Duodenal mucosa (tissue), 2 donors: ENCODE data around the gene ZACN.

Experiments
- H3K27ac ChIP-seq: one replicate; pipeline ENCODE4 v1.7.0; 2013; ENCODE audit warnings: low read depth, low read length
- H3K27me3 ChIP-seq, 2 donors: one replicate each; pipeline ENCODE4 v1.7.0; 2013; ENCODE audit warnings: low read length in 2 of 2, control low read depth in 1 of 2; ENCODE audit not compliant: insufficient read depth in 2 of 2, control insufficient read depth in 1 of 2
- H3K36me3 ChIP-seq, 2 donors: one replicate each; pipeline ENCODE4 v1.7.0; 2013; ENCODE audit warnings: low read length in 2 of 2, control low read depth in 1 of 2; ENCODE audit not compliant: insufficient read depth in 2 of 2, control insufficient read depth in 1 of 2
- H3K4me1 ChIP-seq, 2 donors: one replicate each; pipeline ENCODE4 v1.7.0; 2013; ENCODE audit warnings: low read length in 2 of 2, control low read depth in 1 of 2; ENCODE audit not compliant: insufficient read depth in 2 of 2, control insufficient read depth in 1 of 2
- H3K4me3 ChIP-seq, 2 donors: one replicate each; pipeline ENCODE4 v1.7.0; 2013; ENCODE audit warnings: low read length in 2 of 2, low read depth in 1 of 2
- H3K9ac ChIP-seq, 2 donors: one replicate each; pipeline ENCODE4 v1.7.0; 2013; ENCODE audit warnings: low read length in 2 of 2, low read depth in 1 of 2
- H3K9me3 ChIP-seq, 2 donors: one replicate each; pipeline ENCODE4 v1.7.0; 2013; ENCODE audit warnings: low read length in 2 of 2, control low read depth in 1 of 2; ENCODE audit not compliant: control insufficient read depth in 1 of 2

ZACN gene

GRCh38 chr17:76103274-76104139 lies 24.5 kb downstream of the ZACN start, which contains the start of gene EXOC7:
Gene EXOC7 (minus strand): TSS chr17:76103787. CDS start chr17:76103692, 95 bp downstream.
- peaks cover 15 to 16% of the 10 kb centered on the region in 2 donors for H3K4me1 ChIP-seq
- no peaks in the 10 kb centered on the region for H3K9me3 ChIP-seq
- H3K9ac ChIP-seq, result peak within 1 kb of the TSS; percentile 80 to 87
- peaks cover 11 to 24% of the 10 kb centered on the region in 2 donors for H3K36me3 ChIP-seq
- H3K27ac ChIP-seq, result peak within 1 kb of the TSS; percentile 43
- peak within 1 kb of the TSS; percentile 79 to 91 for H3K4me3 ChIP-seq
- no peaks in the 10 kb centered on the region for H3K27me3 ChIP-seq

DNA sequence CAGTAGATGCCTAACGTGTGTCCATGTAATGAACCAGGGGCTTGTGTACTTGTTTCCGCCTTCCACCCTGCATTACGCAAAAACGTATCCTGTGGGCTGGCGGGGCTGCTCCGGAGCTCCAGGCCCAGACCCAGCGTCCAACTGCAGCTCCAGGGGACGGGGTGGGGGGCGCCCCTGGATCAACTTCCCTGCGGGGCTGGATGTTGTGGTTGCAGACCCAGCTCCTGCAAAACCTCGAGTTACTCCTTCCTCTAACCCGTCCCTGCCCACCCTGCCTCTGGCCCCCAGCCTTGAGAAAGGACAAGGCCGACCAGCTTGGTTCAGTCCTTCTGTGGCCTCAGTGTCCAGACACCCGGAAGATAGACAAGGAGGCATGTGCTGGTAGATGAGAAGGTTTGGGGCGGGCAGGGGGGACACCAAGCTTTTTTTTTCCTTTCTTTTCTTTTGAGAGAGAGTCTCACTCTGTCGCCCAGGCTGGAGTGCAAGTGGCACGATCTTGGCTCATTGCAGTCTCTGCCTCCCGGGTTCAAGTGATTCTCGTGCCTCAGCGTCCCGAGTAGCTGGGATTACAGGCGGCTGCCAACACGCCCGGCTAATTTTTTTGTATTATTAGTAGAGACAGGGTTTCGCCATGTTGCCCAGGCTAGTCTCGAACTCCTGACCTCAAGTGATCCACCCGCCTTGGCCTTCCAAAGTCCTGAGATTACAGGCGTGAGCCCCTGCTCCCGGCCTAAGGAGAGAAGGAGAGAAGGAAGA lies 25.3 kb downstream of the ZACN start:
- no peaks in the 10 kb centered on the region for H3K9me3 ChIP-seq
- H3K4me3 ChIP-seq, result peak overlapping the region; percentile 79 to 91
- peaks cover 11 to 23% of the 10 kb centered on the region in 2 donors for H3K36me3 ChIP-seq
- peak overlapping the region; percentile 39 for H3K27ac ChIP-seq
- H3K27me3 ChIP-seq, result no peaks in the 10 kb centered on the region
- H3K9ac ChIP-seq, result peak overlapping the region; percentile 80 to 87
- H3K4me1 ChIP-seq, result peaks cover 15 to 16% of the 10 kb centered on the region in 2 donors

DNA sequence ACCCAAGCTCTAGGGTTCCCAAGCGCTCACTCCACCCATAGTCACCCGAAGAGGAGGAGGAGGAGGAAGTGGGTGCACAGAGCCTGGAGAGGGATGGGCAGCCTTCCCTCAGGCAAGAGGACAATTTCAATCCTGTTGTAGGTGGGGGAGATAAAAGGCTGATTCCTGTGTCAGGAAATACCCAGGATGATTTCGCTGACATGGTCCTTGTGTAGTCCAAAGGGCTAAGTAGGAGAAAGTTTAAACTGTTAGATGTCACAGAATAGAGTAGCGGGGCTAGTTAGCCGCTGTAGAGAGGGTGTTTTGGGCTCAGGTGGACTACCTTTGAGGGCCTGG lies 25.9 kb downstream of the ZACN start:
- Histone ChIP-seq H3K27ac (no peak overlapping the region), H3K9ac (no peak overlapping the region), H3K4me1 (peaks cover 15 to 16% of the 10 kb centered on the region in 2 donors), H3K27me3 (no peaks in the 10 kb centered on the region), H3K9me3 (no peaks in the 10 kb centered on the region), H3K36me3 (peaks cover 11 to 17% of the 10 kb centered on the region in 2 donors), H3K4me3 (no peak overlapping the region)

DNA sequence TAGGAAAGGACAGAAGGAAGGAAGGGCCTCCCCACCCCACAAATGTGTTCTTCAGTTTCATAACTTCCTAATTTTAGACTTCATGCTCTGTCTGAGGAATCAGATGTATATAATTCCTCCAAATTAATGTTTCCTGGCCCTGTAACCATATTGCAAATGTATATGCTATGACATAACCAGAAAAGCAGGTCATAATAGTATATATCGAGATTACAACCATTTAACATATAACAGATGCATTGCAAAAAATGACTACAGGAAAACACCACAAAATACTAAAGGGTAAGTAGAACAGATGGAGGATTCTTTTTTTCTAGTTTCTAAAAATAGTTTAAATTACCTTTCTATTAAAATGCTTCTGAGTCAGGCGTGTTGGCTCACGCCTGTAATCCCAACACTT lies 27.7 kb downstream of the ZACN start:
- no peak overlapping the region for H3K27ac ChIP-seq
- H3K36me3 ChIP-seq, result peaks cover 4 to 5% of the 10 kb centered on the region in 2 donors
- no peaks in the 10 kb centered on the region for H3K27me3 ChIP-seq
- H3K4me1 ChIP-seq, result peaks cover 15 to 16% of the 10 kb centered on the region in 2 donors
- no peak overlapping the region for H3K9ac ChIP-seq
- H3K9me3 ChIP-seq, result no peaks in the 10 kb centered on the region
- H3K4me3 ChIP-seq, result no peak overlapping the region

- Histone ChIP-seq H3K9ac (no peak overlapping the region), H3K4me1 (peaks cover 11 to 15% of the 10 kb centered on the region in 2 donors), H3K27ac (no peak overlapping the region), H3K9me3 (no peaks in the 10 kb centered on the region), H3K36me3 (no peaks in the 10 kb centered on the region), H3K4me3 (no peak overlapping the region), H3K27me3 (no peaks in the 10 kb centered on the region)
These were observed 28.5 kb downstream of the ZACN start for GRCh38 chr17:76107509-76107908.

GRCh38 chr17:76111956-76112355 lies 33.0 kb downstream of the ZACN start:
- Histone ChIP-seq H3K27ac (no peak overlapping the region), H3K9me3 (no peaks in the 10 kb centered on the region), H3K4me1 (no peaks in the 10 kb centered on the region), H3K36me3 (no peaks in the 10 kb centered on the region), H3K4me3 (no peak overlapping the region), H3K9ac (no peak overlapping the region), H3K27me3 (no peaks in the 10 kb centered on the region)

- no peak overlapping the region for H3K4me3 ChIP-seq
These were observed 36.3 kb downstream of the ZACN start for GRCh38 chr17:76115138-76115754.

DNA sequence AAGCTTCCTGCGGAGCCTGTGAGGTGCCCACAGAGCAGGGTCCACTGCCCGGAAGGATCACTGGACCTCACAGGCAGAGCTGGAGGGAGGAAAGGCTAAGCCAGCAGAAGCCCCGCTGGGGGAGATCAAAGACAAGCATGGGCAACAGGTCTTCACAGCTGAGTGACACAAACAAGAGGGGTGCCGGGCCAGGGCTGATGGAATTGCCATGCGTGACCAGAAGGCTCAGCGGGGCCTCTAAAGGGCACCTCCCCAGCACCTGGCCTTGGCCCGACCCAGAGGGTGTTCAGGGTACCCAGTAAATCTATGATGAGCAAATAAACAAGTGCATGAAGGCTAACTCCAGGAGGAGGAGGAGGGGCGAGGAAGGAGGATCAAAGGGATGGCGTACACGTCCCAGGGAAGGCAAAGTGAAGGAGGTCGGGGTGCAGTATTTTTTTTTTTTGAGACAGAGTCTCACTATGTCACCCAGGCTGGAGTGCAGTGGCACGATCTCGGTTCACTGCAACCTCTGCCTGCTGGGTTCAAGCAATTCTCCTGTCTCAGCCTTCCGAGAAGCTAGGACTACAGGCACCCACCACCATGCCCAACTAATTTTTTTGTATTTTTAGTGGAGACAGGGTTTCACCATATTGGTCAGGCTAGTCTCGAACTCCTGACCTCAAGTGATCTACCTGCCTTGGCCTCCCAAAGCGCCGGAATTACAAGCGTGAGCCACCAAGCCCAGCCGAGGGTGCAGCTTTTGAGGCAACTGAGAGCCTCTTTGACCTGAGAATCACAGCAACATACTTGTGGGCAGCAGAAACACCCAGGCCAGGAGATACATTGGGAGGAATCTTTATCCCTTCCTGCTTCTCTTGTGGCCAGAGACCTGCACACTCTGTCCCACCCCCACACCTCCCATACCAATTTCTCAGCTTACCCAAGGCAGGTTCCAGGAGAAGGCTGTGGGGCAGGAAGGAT lies 40.7 kb downstream of the ZACN start:
- Histone ChIP-seq H3K27me3 (no peaks in the 10 kb centered on the region), H3K9me3 (no peaks in the 10 kb centered on the region), H3K27ac (no peak overlapping the region)

More at GRCh38 chr17:76115138-76115754, 36.3 kb downstream of the ZACN start:
- no peak overlapping the region for H3K27ac ChIP-seq
- H3K9ac ChIP-seq, result no peak overlapping the region
- no peaks in the 10 kb centered on the region for H3K9me3 ChIP-seq
- H3K36me3 ChIP-seq, result no peaks in the 10 kb centered on the region
- H3K4me1 ChIP-seq, result no peaks in the 10 kb centered on the region
- no peaks in the 10 kb centered on the region for H3K27me3 ChIP-seq

GRCh38 chr17:76120658-76121008 lies 41.7 kb downstream of the ZACN start:
- H3K36me3 ChIP-seq, result no peaks in the 10 kb centered on the region
- no peak overlapping the region for H3K9ac ChIP-seq
- no peaks in the 10 kb centered on the region for H3K27me3 ChIP-seq
- no peak overlapping the region for H3K27ac ChIP-seq
- no peaks in the 10 kb centered on the region for H3K4me1 ChIP-seq
- H3K9me3 ChIP-seq, result no peaks in the 10 kb centered on the region
- H3K4me3 ChIP-seq, result no peak overlapping the region

More for the DNA sequence above, 40.7 kb downstream of the ZACN start:
- Histone ChIP-seq H3K9ac (no peak overlapping the region), H3K36me3 (no peaks in the 10 kb centered on the region), H3K4me1 (no peaks in the 10 kb centered on the region), H3K4me3 (no peak overlapping the region)
